ENCODE results near the gene CAMKK1.

DNA sequence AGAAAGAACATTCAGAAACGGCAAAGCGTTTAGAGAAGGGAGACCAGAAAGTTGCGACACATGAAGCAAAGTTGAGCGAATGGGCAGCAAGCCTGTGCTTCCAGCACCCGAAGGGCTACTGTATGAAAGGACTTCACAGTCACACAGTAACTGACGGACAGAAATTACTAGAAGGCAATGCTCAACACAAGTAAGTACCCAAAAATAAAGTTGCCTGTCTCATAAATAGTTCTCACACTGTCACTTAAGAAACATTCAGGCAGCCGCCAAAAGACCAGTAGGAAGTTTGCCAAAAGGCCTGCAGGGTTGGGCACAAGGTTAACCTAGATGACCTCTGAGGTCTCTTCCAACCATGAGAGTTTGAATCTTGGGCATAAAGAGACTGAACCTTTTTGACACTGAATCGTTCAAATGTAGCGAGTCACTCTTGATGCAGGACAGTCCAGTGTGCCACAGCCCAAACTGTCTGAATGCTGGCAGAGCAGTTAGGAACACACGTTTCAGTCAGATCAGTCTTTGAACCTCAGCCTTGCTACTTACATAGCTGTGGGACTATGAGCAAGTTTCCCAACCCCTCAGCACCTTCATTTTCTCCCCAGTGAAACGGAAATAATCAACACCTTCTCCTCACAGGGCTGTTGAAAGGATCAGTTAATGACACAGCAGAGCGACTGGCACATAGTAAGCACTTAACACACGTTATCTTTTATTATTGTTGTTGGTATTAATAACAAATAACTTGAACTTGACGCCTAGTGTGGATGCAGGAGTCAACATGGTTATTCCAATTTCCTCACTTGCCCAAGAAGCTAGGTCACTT lies 57.2 kb downstream of the CAMKK1 start:
- TF ChIP-seq, protein P1, sequence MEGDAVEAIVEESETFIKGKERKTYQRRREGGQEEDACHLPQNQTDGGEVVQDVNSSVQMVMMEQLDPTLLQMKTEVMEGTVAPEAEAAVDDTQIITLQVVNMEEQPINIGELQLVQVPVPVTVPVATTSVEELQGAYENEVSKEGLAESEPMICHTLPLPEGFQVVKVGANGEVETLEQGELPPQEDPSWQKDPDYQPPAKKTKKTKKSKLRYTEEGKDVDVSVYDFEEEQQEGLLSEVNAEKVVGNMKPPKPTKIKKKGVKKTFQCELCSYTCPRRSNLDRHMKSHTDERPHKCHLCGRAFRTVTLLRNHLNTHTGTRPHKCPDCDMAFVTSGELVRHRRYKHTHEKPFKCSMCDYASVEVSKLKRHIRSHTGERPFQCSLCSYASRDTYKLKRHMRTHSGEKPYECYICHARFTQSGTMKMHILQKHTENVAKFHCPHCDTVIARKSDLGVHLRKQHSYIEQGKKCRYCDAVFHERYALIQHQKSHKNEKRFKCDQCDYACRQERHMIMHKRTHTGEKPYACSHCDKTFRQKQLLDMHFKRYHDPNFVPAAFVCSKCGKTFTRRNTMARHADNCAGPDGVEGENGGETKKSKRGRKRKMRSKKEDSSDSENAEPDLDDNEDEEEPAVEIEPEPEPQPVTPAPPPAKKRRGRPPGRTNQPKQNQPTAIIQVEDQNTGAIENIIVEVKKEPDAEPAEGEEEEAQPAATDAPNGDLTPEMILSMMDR (IDR thresholded peaks at IDR 0.05), result no peak
- TF ChIP-seq POLR2A (IDR thresholded peaks at IDR 0.05), result no peak
